Adrenal gland (tissue), 12 donors: ENCODE results near the gene TRRAP. TPM values are rescaled to one million over a fixed set of nuclear protein-coding genes. Genes with fewer than 3 reads are reported as not detected.

Experiments used
- DNase-seq, 7 donors: peaks; one replicate each; pipeline ENCODE4 v3.0.0-alpha.2; 2019 to 2020
- H3K27ac ChIP-seq, 5 donors: fragments of 200-600 bp; sonication (generic) in 4 of 5; 1 replicate in 3 of 5; 2 replicates in 2 of 5; pipeline versions ENCODE4 v1.5.1 to v1.8.0; 2016 to 2020; ENCODE audit warnings: mild to moderate bottlenecking in 1 of 5
- H3K27me3 ChIP-seq: fragments of 200-600 bp; 2 replicates; pipeline ENCODE4 v1.8.0; 2021
- H3K36me3 ChIP-seq, 2 donors: fragments of 200-600 bp; replicated peaks in 1 of 2; 1 replicate in 1 of 2; 2 replicates in 1 of 2; pipeline versions ENCODE4 v1.5.1 to v1.8.0; 2018 to 2022
- H3K4me1 ChIP-seq, 2 donors: fragments of 200-600 bp; replicated peaks in 1 of 2; 1 replicate in 1 of 2; 2 replicates in 1 of 2; pipeline versions ENCODE4 v1.5.1 to v1.8.0; 2018 to 2021
- H3K4me3 ChIP-seq, 4 donors: fragments of 200-600 bp; sonication (generic) in 3 of 4; one replicate each; pipeline ENCODE4 v1.5.1; 2016 to 2018
- H3K9me3 ChIP-seq, 3 donors: fragments of 200-600 bp; sonication (generic) in 1 of 3; replicated peaks in 1 of 3; 1 replicate in 2 of 3; 2 replicates in 1 of 3; pipeline versions ENCODE4 v1.5.1 to v1.8.0; 2016 to 2021
- POLR2A ChIP-seq, 2 donors: fragments of 450-650 bp; IDR thresholded peaks; one replicate each; pipeline ENCODE4 v1.6.1; 2017; ENCODE audit warnings: antibody characterized with exemption in 2 of 2, mild to moderate bottlenecking in 2 of 2, moderate library complexity in 1 of 2
- WGBS, 4 donors: extraction: QIAGEN DNeasy Blood & Tissue Kit in 2 of 4; methylation state at CpG; one replicate each; pipeline versions ENCODE4 v1.1.5 to v1.1.7; 2013 to 2017; 5-methylcytosine and 5-hydroxymethylcytosine counted together
- intact Hi-C, 2 donors: fragments of 100-400 bp; cut with DNase I; formaldehyde crosslinking; loops; one replicate each; pipeline versions ENCODE4 v1.14.1 to v1.15.0; 2022 to 2023
- polyA plus RNA-seq, 3 donors: library from polyadenylated mRNA; stranded (reverse); fragments of 200-250 nt in 2 of 3; fragments of 350-450 nt in 1 of 3; fragmentation: Illumina TruSeq in 1 of 3; extraction: RNeasy Lipid Tissue Mini Kit (QIAGEN cat#74804) in 1 of 3; gene quantifications; one replicate each; pipeline ENCODE4 v1.2.3, GENCODE V29; 2013 to 2014
- total RNA-seq, 9 donors: library from RNA; depleted of rRNA in 4 of 9; stranded (reverse); fragments of >200 nt in 4 of 9; fragments of 120-200 nt in 1 of 9; fragmentation: NEBNext Ultra II Directional in 1 of 9; extraction: Animal tissue kit (Norgen Biotek cat#: 25700) in 1 of 9; gene quantifications; one replicate each; pipeline versions ENCODE4 v1.1.0 to v1.2.4, GENCODE V29; 2013 to 2023
- TF ChIP-seq, protein P1 (sequence below), 6 experiments: fragments of 450-650 bp in 4 of 6; fragments of 200-600 bp in 2 of 6; sonication (generic) in 1 of 6; IDR thresholded peaks; 1 replicate in 5 of 6; 2 replicates in 1 of 6; pipeline versions ENCODE4 v1.5.1 to v1.8.0; 2016 to 2021; ENCODE audit warnings: antibody characterized with exemption in 6 of 6, mild to moderate bottlenecking in 2 of 6, moderate library complexity in 1 of 6
- donor health status: healthy with polysubstance abuse.
- donor health status: Bipolar disorder and iron deficiency.
- donor health status: DM: yes; HTN: yes; CAD: no.
- donor health status: DM: no; HTN: no; CAD: no.
- donor health status: DM: no; HTN: no; CAD: no.
- donor health status: DM: yes; HTN: yes; CAD: no.

TRRAP gene
- total and polyA plus RNA-seq, 12 donors, result 11.8 to 43.0 (median 30.9) TPM

DNA sequence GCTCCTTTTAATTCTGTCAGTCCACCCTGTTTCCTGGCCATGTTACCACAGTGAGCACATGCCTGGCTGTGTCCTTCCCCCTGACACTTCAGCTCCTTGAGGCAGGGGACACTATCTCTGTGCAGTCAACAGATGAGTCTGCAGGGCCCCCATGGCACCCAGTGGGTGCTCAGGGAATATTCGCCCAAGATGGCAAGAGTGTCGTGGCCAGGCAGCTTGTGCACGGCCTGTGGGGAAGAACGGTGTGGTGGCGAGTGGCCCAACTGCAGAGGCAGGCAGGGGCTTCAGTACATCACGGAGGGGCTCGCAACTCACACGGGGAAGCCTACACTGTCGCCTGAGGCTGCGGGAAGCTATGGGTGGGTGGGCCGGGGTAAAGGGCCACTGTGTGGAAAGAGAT, 91.1 kb downstream of the TRRAP start:
- no peak for DNase-seq
- H3K27ac ChIP-seq, result no peak overlapping the region
- no peaks in the 10 kb centered on the region for H3K9me3 ChIP-seq
- TF ChIP-seq POLR2A (IDR thresholded peaks at IDR 0.05), result no peak
- TF ChIP-seq, protein P1, sequence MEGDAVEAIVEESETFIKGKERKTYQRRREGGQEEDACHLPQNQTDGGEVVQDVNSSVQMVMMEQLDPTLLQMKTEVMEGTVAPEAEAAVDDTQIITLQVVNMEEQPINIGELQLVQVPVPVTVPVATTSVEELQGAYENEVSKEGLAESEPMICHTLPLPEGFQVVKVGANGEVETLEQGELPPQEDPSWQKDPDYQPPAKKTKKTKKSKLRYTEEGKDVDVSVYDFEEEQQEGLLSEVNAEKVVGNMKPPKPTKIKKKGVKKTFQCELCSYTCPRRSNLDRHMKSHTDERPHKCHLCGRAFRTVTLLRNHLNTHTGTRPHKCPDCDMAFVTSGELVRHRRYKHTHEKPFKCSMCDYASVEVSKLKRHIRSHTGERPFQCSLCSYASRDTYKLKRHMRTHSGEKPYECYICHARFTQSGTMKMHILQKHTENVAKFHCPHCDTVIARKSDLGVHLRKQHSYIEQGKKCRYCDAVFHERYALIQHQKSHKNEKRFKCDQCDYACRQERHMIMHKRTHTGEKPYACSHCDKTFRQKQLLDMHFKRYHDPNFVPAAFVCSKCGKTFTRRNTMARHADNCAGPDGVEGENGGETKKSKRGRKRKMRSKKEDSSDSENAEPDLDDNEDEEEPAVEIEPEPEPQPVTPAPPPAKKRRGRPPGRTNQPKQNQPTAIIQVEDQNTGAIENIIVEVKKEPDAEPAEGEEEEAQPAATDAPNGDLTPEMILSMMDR (IDR thresholded peaks at IDR 0.05), result no peak
- H3K36me3 ChIP-seq, result peaks cover 0 to 99% of the 10 kb centered on the region in 2 donors
- no peak overlapping the region for H3K4me3 ChIP-seq
- no peaks in the 10 kb centered on the region for H3K4me1 ChIP-seq
- intact Hi-C loops, result no loop called here
- no peaks in the 10 kb centered on the region for H3K27me3 ChIP-seq
- 92 to 97% (median 94%) methylated on average over 9 to 11 of the region's 11 CpGs for WGBS, 4 donors

DNA sequence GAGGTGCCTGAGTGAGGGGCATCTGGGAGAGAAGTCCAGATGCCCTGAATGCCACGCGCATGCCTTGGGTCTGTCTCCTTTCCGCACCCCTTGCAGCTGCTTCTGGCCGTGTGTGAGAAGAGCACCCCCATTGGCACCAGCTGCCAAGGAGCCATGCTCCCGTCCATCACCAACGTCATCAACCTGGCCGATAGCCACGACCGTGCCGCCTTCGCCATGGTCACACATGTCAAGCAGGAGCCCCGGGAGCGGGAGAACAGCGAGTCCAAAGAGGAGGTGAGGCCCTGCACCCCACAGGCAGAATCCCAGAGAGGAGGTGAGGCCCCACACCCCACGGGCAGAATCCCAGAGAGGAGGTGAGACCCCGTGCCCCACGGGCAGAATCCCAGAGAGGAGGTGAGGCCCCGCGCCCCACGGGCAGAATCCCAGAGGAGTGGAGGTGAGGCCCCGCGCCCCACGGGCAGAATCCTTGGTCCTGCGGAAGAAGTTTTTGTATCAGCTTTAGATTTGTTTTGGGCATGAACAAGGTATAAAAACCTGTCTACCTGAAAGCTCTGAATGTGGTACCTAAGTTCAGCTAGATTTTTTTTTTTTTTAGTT, 91.8 kb downstream of the TRRAP start:
- no peak for DNase-seq
- intact Hi-C loops, result no loop called here
- H3K36me3 ChIP-seq, result peaks cover 0 to 97% of the 10 kb centered on the region in 2 donors
- TF ChIP-seq POLR2A (IDR thresholded peaks at IDR 0.05), result no peak
- TF ChIP-seq, protein P1 (IDR thresholded peaks at IDR 0.05), result no peak
- no peak overlapping the region for H3K4me3 ChIP-seq
- H3K4me1 ChIP-seq, result no peaks in the 10 kb centered on the region
- 91 to 95% (median 93%) methylated on average over 17 to 24 of the region's 24 CpGs for WGBS, 4 donors
- no peaks in the 10 kb centered on the region for H3K27me3 ChIP-seq
- no peaks in the 10 kb centered on the region for H3K9me3 ChIP-seq
- H3K27ac ChIP-seq, result no peak overlapping the region

- 84 to 95% (median 94%) methylated on average over 12 of the region's 12 CpGs for WGBS, 4 donors
- no peaks in the 10 kb centered on the region for H3K27me3 ChIP-seq
- no peak overlapping the region for H3K4me3 ChIP-seq
- H3K9me3 ChIP-seq, result no peaks in the 10 kb centered on the region
- TF ChIP-seq POLR2A (IDR thresholded peaks at IDR 0.05), result no peak
- TF ChIP-seq, protein P1 (IDR thresholded peaks at IDR 0.05), result no peak
- no peak overlapping the region for H3K27ac ChIP-seq
- no peaks in the 10 kb centered on the region for H3K4me1 ChIP-seq
- peaks cover 0 to 97% of the 10 kb centered on the region in 2 donors for H3K36me3 ChIP-seq
- DNase-seq, result no peak
- intact Hi-C loops, result no loop called here
Observed at GRCh38 chr7:98970805-98971204, 92.5 kb downstream of the TRRAP start.

GRCh38 chr7:98974205-98974604, 95.9 kb downstream of the TRRAP start:
- Histone ChIP-seq H3K27ac (no peak overlapping the region), H3K27me3 (no peaks in the 10 kb centered on the region), H3K4me1 (no peaks in the 10 kb centered on the region), H3K9me3 (no peaks in the 10 kb centered on the region), H3K36me3 (peaks cover 0 to 97% of the 10 kb centered on the region in 2 donors), H3K4me3 (no peak overlapping the region)
- WGBS, 4 donors, result 93 to 97% (median 95%) methylated on average over 3 to 4 of the region's 4 CpGs
- intact Hi-C loops, result no loop called here
- no peak for TF ChIP-seq POLR2A (IDR thresholded peaks at IDR 0.05)
- TF ChIP-seq, protein P1 (IDR thresholded peaks at IDR 0.05), result no peak
- no peak for DNase-seq
